Measurements from ENCODE around the gene KRT38. TPM values are rescaled to one million over a fixed set of nuclear protein-coding genes. Genes with fewer than 3 reads are reported as not detected.

The KRT38 gene
- total RNA-seq, 1 experiment from 2014 or later = not detected

DNA sequence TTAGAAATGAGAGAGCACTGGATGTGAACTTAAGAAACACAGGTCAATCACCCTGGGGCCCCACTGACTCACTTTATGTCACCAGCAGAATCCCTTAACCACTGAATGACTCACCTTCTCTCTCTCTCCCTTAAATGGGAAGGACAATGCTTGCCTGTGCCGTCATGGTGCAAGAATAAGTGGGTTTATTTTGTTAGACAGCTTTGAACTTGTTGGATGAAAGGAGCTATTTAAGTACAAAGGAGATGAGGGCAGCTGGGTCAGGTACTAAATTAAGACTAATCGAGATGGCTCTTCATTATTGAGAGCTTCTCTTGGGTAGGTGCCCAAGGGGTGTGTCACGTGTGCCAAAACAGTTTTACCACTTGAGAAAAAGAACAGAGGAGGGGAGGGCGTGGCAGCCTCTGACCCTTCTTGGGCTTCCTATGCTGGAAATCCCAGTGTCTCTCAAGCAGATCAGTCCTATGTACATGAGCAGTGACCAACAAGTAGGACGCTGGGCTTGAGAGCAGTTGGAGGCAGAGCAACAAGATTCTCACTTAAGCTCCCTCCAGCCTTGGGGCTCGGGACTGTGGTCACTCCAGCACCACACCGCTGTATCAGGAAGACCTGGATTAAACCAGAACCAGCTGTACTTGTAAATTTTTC lies 36.6 kb downstream of the KRT38 start:
- Histone ChIP-seq H3K27me3 (replicated peaks; ENCODE audit: control insufficient read depth, insufficient read depth, low read length) (no peaks in the 10 kb centered on the region), H3K9me3 (no peaks in the 10 kb centered on the region), H3K4me3 (ENCODE audit: low read depth, low read length) (no peak overlapping the region), H3K4me1 (peaks cover 7% of the 10 kb centered on the region; the same call in 1 of the 2 replicates), H3K36me3 (ENCODE audit: control insufficient read depth, insufficient read depth, low read length) (no peaks in the 10 kb centered on the region)
- TF ChIP-seq, protein P1, sequence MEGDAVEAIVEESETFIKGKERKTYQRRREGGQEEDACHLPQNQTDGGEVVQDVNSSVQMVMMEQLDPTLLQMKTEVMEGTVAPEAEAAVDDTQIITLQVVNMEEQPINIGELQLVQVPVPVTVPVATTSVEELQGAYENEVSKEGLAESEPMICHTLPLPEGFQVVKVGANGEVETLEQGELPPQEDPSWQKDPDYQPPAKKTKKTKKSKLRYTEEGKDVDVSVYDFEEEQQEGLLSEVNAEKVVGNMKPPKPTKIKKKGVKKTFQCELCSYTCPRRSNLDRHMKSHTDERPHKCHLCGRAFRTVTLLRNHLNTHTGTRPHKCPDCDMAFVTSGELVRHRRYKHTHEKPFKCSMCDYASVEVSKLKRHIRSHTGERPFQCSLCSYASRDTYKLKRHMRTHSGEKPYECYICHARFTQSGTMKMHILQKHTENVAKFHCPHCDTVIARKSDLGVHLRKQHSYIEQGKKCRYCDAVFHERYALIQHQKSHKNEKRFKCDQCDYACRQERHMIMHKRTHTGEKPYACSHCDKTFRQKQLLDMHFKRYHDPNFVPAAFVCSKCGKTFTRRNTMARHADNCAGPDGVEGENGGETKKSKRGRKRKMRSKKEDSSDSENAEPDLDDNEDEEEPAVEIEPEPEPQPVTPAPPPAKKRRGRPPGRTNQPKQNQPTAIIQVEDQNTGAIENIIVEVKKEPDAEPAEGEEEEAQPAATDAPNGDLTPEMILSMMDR (IDR thresholded peaks at IDR 0.05; ENCODE audit: insufficient read depth in 1 of 2, low read depth in 1 of 2, low read length in 1 of 2, severe bottlenecking in 1 of 2, unreplicated experiment in 1 of 2) = no peak
- DNase-seq = no peak
- H3K4me3 Mint-ChIP-seq (ENCODE audit: unreplicated experiment) = no peak overlapping the region
- ChIA-PET CTCF (interaction anchor here (0.7 to 1.1 kb wide), 2 partner anchors 13 to 259 kb away, joined by 4 read pairs; no protein-coding TSS in a partner anchor), POLR2A (interaction anchor here (0.7 kb wide), 1 partner anchor 36 kb away, joined by 3 read pairs; no protein-coding TSS in a partner anchor)
- no TSS peak for BruUV-seq (replicated peaks)
- intact Hi-C loops (cut with micrococcal nuclease; ENCODE audit: unreplicated experiment) = no loop called here
- no peaks in the 10 kb centered on the region for H3K36me3 Mint-ChIP-seq (ENCODE audit: insufficient read depth, unreplicated experiment)
- H3K9me3 Mint-ChIP-seq (ENCODE audit: unreplicated experiment) = no peaks in the 10 kb centered on the region
- H3K27me3 Mint-ChIP-seq (ENCODE audit: insufficient read depth, unreplicated experiment) = no peaks in the 10 kb centered on the region
- H3K4me1 Mint-ChIP-seq (ENCODE audit: low read depth, unreplicated experiment) = peaks cover 9% of the 10 kb centered on the region
- H3K27ac Mint-ChIP-seq (ENCODE audit: unreplicated experiment) = no peak overlapping the region

DNA sequence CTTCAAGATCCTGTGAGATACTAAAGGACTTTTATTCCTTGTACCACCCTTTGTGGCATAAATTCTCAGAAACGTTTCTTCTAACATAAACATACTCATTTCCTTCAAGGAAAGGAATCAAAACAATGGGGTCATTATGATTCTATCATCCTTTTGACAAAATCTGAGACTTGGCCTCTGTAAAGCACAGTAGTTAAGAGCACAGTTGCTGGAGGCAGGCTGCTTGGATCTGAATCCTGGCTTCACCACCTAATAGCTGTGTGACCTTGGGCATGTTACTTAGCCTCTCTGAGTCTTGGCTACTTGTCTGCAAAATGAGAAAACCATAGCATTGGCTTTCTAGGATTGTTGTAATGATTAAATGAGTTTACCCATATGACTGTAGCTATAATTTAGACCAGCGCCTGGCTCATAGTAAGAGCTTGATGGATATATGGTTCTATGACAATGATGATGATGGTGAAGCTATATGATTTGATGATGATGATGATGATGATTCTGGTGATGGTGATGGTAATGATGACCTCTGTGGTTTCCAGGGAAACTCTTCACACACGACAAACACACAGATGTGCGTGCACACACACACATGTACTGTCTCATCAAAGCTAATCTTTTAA lies 37.3 kb downstream of the KRT38 start:
- Histone ChIP-seq H3K36me3 (ENCODE audit: control insufficient read depth, insufficient read depth, low read length) (no peaks in the 10 kb centered on the region), H3K9me3 (no peaks in the 10 kb centered on the region), H3K4me3 (ENCODE audit: low read depth, low read length) (no peak overlapping the region), H3K4me1 (peaks cover 7% of the 10 kb centered on the region; the same call in 1 of the 2 replicates), H3K27me3 (replicated peaks; ENCODE audit: control insufficient read depth, insufficient read depth, low read length) (no peaks in the 10 kb centered on the region)
- DNase-seq = no peak
- ChIA-PET CTCF (interaction anchor here (1.1 kb wide), 1 partner anchor 259 kb away, joined by 4 read pairs; no protein-coding TSS in a partner anchor), POLR2A (no interaction called here)
- Mint-ChIP-seq H3K27me3 (ENCODE audit: insufficient read depth, unreplicated experiment) (no peaks in the 10 kb centered on the region), H3K4me3 (ENCODE audit: unreplicated experiment) (no peak overlapping the region), H3K27ac (ENCODE audit: unreplicated experiment) (no peak overlapping the region), H3K36me3 (ENCODE audit: insufficient read depth, unreplicated experiment) (no peaks in the 10 kb centered on the region), H3K4me1 (ENCODE audit: low read depth, unreplicated experiment) (peaks cover 9% of the 10 kb centered on the region), H3K9me3 (ENCODE audit: unreplicated experiment) (no peaks in the 10 kb centered on the region)
- TF ChIP-seq, protein P1 (IDR thresholded peaks at IDR 0.05; ENCODE audit: insufficient read depth in 1 of 2, low read depth in 1 of 2, low read length in 1 of 2, severe bottlenecking in 1 of 2, unreplicated experiment in 1 of 2) = no peak
- no TSS peak for BruUV-seq (replicated peaks)
- intact Hi-C loops (cut with micrococcal nuclease; ENCODE audit: unreplicated experiment) = no loop called here

DNA sequence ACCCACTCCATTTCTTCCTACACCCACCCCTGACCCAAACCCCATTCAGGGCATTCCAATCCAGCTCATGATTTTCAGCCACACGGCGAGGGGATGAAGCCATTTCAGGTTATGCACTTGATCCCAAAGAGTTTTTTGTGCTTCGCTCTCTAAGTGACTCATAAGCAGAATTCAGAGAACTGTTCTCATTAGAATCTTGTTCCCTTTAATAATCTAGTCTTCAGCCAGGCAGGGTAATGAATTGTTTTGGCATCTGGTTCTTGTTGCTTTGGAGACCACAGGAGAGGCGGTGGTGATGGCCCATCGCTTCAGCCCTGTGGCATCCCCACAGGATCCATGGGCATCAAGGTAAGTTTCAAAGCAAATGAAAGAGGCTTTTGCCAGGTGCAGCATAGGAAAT lies 38.6 kb downstream of the KRT38 start:
- Histone ChIP-seq H3K36me3 (ENCODE audit: control insufficient read depth, insufficient read depth, low read length) (no peaks in the 10 kb centered on the region), H3K4me3 (ENCODE audit: low read depth, low read length) (no peak overlapping the region), H3K9me3 (no peaks in the 10 kb centered on the region), H3K4me1 (peaks cover 7% of the 10 kb centered on the region; the same call in 1 of the 2 replicates), H3K27me3 (replicated peaks; ENCODE audit: control insufficient read depth, insufficient read depth, low read length) (no peaks in the 10 kb centered on the region)
- Mint-ChIP-seq H3K36me3 (ENCODE audit: insufficient read depth, unreplicated experiment) (no peaks in the 10 kb centered on the region), H3K27ac (ENCODE audit: unreplicated experiment) (no peak overlapping the region), H3K4me1 (ENCODE audit: low read depth, unreplicated experiment) (peaks cover 9% of the 10 kb centered on the region), H3K27me3 (ENCODE audit: insufficient read depth, unreplicated experiment) (no peaks in the 10 kb centered on the region), H3K9me3 (ENCODE audit: unreplicated experiment) (no peaks in the 10 kb centered on the region), H3K4me3 (ENCODE audit: unreplicated experiment) (no peak overlapping the region)
- no peak for DNase-seq
- ChIA-PET CTCF (interaction anchor here (0.6 kb wide), 1 partner anchor 635 kb away, joined by 3 read pairs; no protein-coding TSS in a partner anchor), POLR2A (no interaction called here)
- BruUV-seq (replicated peaks) = no TSS peak
- TF ChIP-seq, protein P1 (IDR thresholded peaks at IDR 0.05; ENCODE audit: insufficient read depth in 1 of 2, low read depth in 1 of 2, low read length in 1 of 2, severe bottlenecking in 1 of 2, unreplicated experiment in 1 of 2) = no peak
- intact Hi-C loops (cut with micrococcal nuclease; ENCODE audit: unreplicated experiment) = no loop called here
